HepG2 (cell line): Measurements from ENCODE around the gene TMEM134. TPM values are rescaled to one million over a fixed set of nuclear protein-coding genes. Genes with fewer than 3 reads are reported as not detected.

Experiments used
- CENPX ChIP-seq: sonication (generic); formaldehyde crosslinking; IDR thresholded peaks from 2 replicates; pipeline ENCODE4 v1.9.0; 2021; ENCODE audit warnings: mild to moderate bottlenecking, missing genetic modification reagents, moderate library complexity
- HCFC1 ChIP-seq: fragments of 150-350 bp; IDR thresholded peaks from 2 replicates; pipeline ENCODE4 v1.6.1; 2014; ENCODE audit warnings: low read depth, low read length
- KDM1A ChIP-seq: IDR thresholded peaks from 2 replicates; pipeline ENCODE4 v1.6.1; 2016; ENCODE audit warnings: missing compliant biosample characterization
- KDM3A ChIP-seq: IDR thresholded peaks from 2 replicates; pipeline ENCODE4 v1.6.1; 2018; ENCODE audit warnings: low read depth, missing compliant biosample characterization
- MAFF ChIP-seq: IDR thresholded peaks from 2 replicates; pipeline ENCODE4 v1.6.1; 2011; ENCODE audit warnings: low read depth, low read length, improper control_type of control experiment
- NFKB2 ChIP-seq: sonication (generic); formaldehyde crosslinking; IDR thresholded peaks from 2 replicates; pipeline ENCODE4 v1.4.0; 2020; ENCODE audit warnings: missing genetic modification reagents, borderline replicate concordance
- NR2C2 ChIP-seq: sonication (generic); formaldehyde crosslinking; IDR thresholded peaks from 2 replicates; pipeline ENCODE4 v1.4.0; 2020; ENCODE audit warnings: missing genetic modification reagents, mild to moderate bottlenecking, moderate library complexity, borderline replicate concordance
- POLR2G ChIP-seq: fragments of 200-400 bp; formaldehyde crosslinking; IDR thresholded peaks from 2 replicates; pipeline ENCODE4 v1.6.1; 2018; ENCODE audit warnings: mild to moderate bottlenecking, low read depth, low read length, moderate library complexity
- SIX1 ChIP-seq: sonication (generic); formaldehyde crosslinking; IDR thresholded peaks from 2 replicates; pipeline ENCODE4 v1.4.0; 2020; ENCODE audit warnings: missing genetic modification reagents, borderline replicate concordance
- SIX4 ChIP-seq: sonication (generic); formaldehyde crosslinking; IDR thresholded peaks from 2 replicates; pipeline ENCODE4 v1.4.0; 2020; ENCODE audit warnings: missing genetic modification reagents
- SP5 ChIP-seq: IDR thresholded peaks from 2 replicates; pipeline ENCODE4 v1.6.1; 2016; ENCODE audit warnings: low read depth, borderline replicate concordance
- ZNF839 ChIP-seq: sonication (generic); formaldehyde crosslinking; IDR thresholded peaks from 2 replicates; pipeline ENCODE4 v1.4.0; 2020; ENCODE audit warnings: missing genetic modification reagents, mild to moderate bottlenecking, borderline replicate concordance
- polyA plus RNA-seq, 8 experiments: library from polyadenylated mRNA; depleted of rRNA in 3 of 8; stranded (reverse) in 7 of 8; unstranded in 1 of 8; fragments of >200 nt; fragmentation: Illumina TruSeq in 4 of 8; extraction: Trizol in 4 of 8; gene quantifications; 2 replicates each; pipeline versions ENCODE4 v1.2.1 to v1.2.3, GENCODE V29; 2011 to 2016; ENCODE audit warnings: low read depth in 4 of 8, missing spikeins in 1 of 8, mixed read lengths in 1 of 8; ENCODE audit not compliant: insufficient read depth in 1 of 8
- total RNA-seq, 5 experiments: library from RNA; depleted of rRNA; stranded (reverse); fragments of >200 nt; fragmentation: Illumina TruSeq; extraction: Trizol; gene quantifications; 2 replicates each; pipeline ENCODE4 v1.2.3, GENCODE V29; 2016; ENCODE audit warnings: low read depth in 1 of 5
- TF ChIP-seq, protein P1 (sequence below): sonication (generic); formaldehyde crosslinking; IDR thresholded peaks from 2 replicates; pipeline ENCODE4 v1.8.0; 2022; ENCODE audit warnings: mild to moderate bottlenecking, missing genetic modification reagents, borderline replicate concordance
- TF ChIP-seq, protein P2 (sequence below): sonication (generic); formaldehyde crosslinking; IDR thresholded peaks from 2 replicates; pipeline ENCODE4 v1.8.0; 2022; ENCODE audit warnings: mild to moderate bottlenecking, missing genetic modification reagents; ENCODE audit not compliant: insufficient replicate concordance
- TF ChIP-seq, protein P3 (sequence below): sonication (generic); formaldehyde crosslinking; IDR thresholded peaks from 2 replicates; pipeline ENCODE4 v1.4.0; 2020; ENCODE audit warnings: missing genetic modification reagents, borderline replicate concordance
- TF ChIP-seq, protein P4 (sequence below): sonication (generic); formaldehyde crosslinking; conservative IDR thresholded peaks from 2 replicates; pipeline ENCODE4 v1.5.0; 2020; ENCODE audit warnings: missing genetic modification reagents

TMEM134 gene
- total and polyA plus RNA-seq, 2 of the 13 experiments (the other 11 are each of a cell fraction or from before 2014, with no cell fraction given) = 6.9 to 26.9 TPM

DNA sequence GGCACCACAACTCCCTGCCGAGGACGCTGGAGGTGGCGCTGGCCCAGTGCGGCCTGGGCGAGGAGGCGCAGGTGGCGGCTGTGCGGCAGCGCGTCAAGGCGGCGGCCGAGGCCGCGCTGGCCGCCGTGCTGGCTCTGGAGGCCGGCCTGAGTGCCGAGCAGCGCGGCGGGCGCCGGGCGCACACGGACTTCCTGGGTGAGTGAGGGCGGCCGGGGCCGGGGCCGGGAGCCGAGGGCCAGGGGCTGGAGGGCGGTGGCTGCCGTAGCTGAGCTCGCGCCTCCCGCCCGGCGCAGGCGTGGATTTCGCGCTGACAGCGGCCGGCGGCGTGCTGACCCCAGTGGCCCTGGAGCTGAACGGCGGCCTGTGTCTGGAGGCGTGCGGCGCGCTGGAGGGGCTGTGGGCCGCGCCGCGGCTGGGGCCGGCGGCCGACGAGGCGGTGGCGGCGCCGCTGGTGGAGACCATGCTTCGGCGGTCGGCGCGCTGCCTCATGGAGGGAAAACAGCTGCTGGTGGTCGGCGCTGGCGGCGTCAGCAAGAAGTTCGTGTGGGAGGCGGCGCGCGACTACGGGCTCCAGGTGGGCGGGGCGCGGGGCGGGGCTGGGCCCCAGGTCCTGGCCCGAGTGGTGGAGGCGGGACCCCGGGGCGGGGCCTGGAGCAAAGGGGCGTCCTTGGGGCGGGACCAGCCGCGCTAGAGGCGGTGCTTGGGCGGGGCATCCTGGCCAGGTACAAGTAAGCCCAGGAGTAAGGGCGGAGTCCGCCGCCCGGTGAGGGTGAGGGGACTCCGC is 48.2 kb downstream of the TMEM134 start (continued):
- TF ChIP-seq, protein P1, sequence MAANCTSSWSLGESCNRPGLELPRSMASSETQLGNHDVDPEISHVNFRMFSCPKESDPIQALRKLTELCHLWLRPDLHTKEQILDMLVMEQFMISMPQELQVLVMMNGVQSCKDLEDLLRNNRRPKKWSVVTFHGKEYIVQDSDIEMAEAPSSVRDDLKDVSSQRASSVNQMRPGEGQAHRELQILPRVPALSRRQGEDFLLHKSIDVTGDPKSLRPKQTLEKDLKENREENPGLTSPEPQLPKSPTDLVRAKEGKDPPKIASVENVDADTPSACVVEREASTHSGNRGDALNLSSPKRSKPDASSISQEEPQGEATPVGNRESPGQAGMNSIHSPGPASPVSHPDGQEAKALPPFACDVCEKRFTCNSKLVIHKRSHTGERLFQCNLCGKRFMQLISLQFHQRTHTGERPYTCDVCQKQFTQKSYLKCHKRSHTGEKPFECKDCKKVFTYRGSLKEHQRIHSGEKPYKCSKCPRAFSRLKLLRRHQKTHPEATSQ (CRISPR knock-in tag) = no peak
- TF ChIP-seq, protein P2, sequence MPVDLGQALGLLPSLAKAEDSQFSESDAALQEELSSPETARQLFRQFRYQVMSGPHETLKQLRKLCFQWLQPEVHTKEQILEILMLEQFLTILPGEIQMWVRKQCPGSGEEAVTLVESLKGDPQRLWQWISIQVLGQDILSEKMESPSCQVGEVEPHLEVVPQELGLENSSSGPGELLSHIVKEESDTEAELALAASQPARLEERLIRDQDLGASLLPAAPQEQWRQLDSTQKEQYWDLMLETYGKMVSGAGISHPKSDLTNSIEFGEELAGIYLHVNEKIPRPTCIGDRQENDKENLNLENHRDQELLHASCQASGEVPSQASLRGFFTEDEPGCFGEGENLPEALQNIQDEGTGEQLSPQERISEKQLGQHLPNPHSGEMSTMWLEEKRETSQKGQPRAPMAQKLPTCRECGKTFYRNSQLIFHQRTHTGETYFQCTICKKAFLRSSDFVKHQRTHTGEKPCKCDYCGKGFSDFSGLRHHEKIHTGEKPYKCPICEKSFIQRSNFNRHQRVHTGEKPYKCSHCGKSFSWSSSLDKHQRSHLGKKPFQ (CRISPR knock-in tag) = no peak
- TF ChIP-seq SP5 (peak; percentile 68; the same call in 1 of the 2 replicates), NR2C2 (no peak), KDM1A (no peak), HCFC1 (no peak), NFKB2 (CRISPR knock-in tag) (no peak), CENPX (CRISPR knock-in tag) (no peak), KDM3A (no peak), MAFF (no peak), SIX4 (CRISPR knock-in tag) (no peak), POLR2G (0 out of 2 replicates have a peak, but pooled peaks have one; percentile 27), SIX1 (CRISPR knock-in tag) (no peak), ZNF839 (CRISPR knock-in tag) (no peak)
- TF ChIP-seq, protein P3, sequence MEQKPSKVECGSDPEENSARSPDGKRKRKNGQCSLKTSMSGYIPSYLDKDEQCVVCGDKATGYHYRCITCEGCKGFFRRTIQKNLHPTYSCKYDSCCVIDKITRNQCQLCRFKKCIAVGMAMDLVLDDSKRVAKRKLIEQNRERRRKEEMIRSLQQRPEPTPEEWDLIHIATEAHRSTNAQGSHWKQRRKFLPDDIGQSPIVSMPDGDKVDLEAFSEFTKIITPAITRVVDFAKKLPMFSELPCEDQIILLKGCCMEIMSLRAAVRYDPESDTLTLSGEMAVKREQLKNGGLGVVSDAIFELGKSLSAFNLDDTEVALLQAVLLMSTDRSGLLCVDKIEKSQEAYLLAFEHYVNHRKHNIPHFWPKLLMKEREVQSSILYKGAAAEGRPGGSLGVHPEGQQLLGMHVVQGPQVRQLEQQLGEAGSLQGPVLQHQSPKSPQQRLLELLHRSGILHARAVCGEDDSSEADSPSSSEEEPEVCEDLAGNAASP (CRISPR knock-in tag) = no peak
- TF ChIP-seq, protein P4, sequence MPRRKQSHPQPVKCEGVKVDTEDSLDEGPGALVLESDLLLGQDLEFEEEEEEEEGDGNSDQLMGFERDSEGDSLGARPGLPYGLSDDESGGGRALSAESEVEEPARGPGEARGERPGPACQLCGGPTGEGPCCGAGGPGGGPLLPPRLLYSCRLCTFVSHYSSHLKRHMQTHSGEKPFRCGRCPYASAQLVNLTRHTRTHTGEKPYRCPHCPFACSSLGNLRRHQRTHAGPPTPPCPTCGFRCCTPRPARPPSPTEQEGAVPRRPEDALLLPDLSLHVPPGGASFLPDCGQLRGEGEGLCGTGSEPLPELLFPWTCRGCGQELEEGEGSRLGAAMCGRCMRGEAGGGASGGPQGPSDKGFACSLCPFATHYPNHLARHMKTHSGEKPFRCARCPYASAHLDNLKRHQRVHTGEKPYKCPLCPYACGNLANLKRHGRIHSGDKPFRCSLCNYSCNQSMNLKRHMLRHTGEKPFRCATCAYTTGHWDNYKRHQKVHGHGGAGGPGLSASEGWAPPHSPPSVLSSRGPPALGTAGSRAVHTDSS (CRISPR knock-in tag) = no peak
